GM18499 (cell line): ENCODE measurements around the gene NEDD4L.
"Not testable (repeated sequence)": the region's sequence is repeated elsewhere in the genome, so short reads cannot be mapped to it uniquely, and the experiment has no call there.

Experiments used
- ATAC-seq: cut with Tn5 transposase; IDR thresholded peaks from one replicate; pipeline ENCODE4 v1.9.1; 2021; ENCODE audit warnings: moderate number of reproducible peaks; ENCODE audit not compliant: insufficient read depth, unreplicated experiment

The NEDD4L gene

DNA sequence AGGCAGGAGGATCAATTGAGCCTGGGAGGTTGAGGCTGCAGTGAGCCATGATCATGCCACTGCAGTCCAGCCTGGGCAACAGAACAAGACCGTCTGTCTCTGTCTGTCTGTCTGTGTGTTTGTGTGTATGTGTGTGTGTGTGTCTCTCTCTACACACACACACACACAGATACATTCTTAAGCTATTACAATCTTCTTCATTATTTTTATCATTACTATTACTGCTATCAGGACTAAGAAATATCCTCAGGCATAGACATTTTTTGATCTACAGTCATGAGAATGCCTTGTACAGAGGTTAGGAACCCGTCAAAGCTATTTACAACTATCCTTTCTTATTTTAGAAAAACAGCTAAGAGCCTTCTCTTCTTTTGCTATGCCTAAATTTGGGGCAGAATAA is 207.4 kb downstream of the NEDD4L start:
- ATAC-seq = no peak

GRCh38 chr18:58252166-58252565 is 208.1 kb downstream of the NEDD4L start:
- ATAC-seq = no peak

DNA sequence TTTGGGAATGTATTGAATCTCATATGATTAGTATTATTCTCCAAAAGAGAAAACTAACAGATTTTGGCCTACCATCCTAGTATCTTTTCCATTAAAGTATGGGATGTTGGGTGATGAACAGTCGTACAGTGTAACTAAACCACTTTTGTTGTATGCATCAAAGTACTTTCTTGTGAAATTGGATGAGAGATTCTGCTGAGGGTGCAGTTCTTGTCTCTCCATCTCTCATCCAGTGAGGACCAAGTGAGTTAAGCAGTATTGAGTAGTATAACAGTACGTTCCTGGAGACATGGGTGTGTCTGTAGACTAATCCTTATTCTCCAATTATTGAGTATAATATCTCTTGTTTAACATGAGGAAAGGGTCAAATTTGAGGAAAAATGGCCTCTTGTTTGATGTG is 209.3 kb downstream of the NEDD4L start:
- ATAC-seq = no peak

- no peak for ATAC-seq
These were observed 209.8 kb downstream of the NEDD4L start for GRCh38 chr18:58253871-58254270.

DNA sequence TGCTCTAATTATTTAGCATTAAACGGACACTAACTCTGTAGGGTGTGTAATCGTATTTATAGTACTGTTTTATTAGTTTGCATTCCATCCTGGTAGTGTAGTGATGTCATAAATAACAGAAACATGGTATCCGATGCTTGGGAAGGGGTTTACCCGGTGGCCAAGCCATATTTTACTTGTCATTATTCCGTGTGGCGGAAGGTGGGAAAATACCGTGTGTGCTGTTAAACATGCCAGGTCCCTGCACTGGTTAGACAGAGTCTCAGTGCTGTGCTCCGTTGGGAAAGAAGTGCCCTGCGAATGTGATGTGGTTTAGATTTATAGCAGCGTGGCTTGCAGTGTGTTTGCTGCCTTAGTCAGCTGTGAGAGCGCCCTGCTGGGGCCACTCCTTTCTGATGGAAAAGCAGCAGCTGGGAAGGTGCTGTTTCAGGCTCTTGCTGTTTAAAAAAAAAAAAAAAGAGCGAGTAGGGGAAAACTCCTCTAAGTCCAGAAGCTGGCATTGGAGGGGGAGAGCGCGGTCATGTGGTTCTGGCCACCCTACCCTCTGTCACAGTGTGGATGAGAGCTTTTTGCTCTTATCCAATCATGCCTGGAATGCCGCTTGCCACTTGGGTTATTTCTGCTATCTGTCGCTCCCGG is 211.0 kb downstream of the NEDD4L start:
- no peak for ATAC-seq

DNA sequence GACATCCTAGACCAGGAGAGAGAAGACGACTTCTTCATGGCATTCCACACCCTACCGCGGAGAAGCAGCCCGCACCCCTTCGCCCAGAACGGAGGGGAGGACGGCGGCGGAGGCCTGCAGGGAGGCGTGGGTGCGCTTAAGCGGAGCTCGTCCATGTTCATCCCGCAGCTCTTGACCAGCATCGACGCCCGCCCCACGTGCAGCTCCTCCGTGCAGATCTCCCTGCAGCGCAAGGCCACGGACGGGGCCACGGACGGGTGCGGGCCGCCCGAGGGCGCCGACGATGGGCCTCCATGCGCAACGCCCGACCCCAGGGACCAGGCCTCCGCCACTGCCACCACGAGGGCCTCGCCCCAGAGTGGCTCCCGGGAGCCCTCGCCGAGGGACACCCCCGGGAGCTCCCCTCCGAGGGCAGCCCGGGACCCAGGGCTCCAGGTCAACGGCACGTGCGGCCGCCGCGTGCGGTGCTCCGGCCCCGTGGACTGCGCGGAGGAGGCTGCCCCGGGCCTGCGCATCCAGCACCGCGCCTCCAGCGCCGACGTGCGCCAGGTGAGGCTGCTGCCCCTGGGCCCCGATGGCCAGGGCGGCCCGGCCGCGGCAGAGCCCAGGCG is 211.8 kb downstream of the NEDD4L start:
- no peak for ATAC-seq

GRCh38 chr18:58256316-58257080 is 212.5 kb downstream of the NEDD4L start:
- no peak for ATAC-seq

GRCh38 chr18:58257461-58257860 is 213.4 kb downstream of the NEDD4L start:
- no peak for ATAC-seq

GRCh38 chr18:58258692-58259342 is 214.8 kb downstream of the NEDD4L start:
- ATAC-seq = no peak

GRCh38 chr18:58263055-58263957 is 219.3 kb downstream of the NEDD4L start:
- ATAC-seq = no peak

DNA sequence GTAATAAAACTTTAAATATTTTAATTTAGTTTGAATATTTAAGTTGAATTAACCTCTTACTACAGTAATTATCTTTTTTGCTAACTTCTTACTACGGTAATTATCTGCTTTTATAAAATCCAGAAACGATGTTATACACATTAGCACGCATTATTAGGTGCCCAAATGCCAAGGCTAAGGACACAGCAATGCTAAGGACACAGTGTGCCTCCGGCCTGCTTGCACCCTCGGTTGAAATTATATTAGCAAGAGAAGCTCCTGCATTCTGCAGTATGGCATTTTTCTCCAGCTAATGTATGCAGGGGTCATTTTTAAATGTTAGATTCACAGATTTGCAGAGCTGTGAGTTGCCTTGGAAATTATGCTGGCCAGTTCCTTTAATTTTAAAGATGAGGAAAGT is 220.0 kb downstream of the NEDD4L start:
- ATAC-seq = no peak

GRCh38 chr18:58264840-58265239 is 220.8 kb downstream of the NEDD4L start:
- ATAC-seq = no peak

DNA sequence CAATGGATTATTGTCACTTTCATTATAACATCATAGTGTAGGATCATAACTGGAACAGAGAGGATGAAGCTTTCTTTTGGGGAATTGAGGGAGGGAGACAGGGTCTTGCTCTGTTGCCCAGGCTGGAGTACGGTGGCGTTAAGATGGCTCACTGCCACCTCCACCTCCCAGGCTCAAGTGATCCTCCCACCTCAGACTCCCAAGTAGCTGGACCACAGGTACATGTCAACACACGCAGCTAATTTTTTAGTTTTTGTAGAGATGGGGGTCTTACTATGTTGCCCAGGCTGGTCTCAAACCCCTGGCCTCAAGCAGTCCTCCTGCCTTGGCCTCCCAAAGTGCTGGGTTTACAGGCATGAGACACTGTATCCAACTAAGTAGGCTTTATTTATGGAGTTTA is 221.5 kb downstream of the NEDD4L start:
- not testable (repeated sequence) for ATAC-seq

DNA sequence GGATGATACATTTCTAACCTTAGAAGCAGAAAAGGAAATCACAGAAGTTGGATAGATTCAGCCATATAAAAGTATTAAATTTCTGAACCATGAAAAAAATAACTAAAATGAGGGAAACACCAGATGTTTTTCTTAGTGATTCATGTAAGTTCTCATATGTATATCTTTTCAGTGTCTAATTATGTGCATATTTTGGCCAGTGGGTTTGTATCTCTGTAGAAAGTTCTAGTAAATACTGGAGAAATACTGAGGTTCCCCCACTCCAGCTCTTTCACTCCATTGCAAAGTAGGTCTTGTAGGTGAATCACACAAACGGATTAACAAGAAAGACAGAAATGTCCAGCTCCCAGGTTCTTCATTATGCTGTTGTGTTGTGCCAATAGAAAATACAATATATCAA is 222.3 kb downstream of the NEDD4L start:
- ATAC-seq = no peak

DNA sequence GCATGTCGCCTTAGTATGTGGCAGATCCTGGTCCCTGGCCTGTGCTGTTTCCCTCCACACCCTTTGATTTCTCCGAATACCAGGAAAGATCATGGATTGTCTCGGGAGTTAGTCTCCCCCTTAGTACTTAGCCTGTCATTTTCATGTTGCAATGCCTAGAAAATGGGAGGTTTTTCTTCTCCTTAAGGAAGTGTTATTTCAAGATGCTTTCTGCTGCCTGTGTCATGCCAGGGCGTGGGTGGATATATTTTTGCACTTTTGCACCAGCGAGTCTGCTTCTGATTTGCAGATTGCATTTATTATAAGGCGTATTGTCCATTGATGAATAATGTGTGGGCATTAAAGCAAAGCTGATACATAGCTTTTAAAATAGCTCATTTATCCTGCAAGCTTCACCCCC is 223.5 kb downstream of the NEDD4L start:
- ATAC-seq = no peak

GRCh38 chr18:58268849-58269248 is 224.8 kb downstream of the NEDD4L start:
- ATAC-seq = no peak

- no peak for ATAC-seq
These were observed 225.9 kb downstream of the NEDD4L start for GRCh38 chr18:58269931-58270330.

DNA sequence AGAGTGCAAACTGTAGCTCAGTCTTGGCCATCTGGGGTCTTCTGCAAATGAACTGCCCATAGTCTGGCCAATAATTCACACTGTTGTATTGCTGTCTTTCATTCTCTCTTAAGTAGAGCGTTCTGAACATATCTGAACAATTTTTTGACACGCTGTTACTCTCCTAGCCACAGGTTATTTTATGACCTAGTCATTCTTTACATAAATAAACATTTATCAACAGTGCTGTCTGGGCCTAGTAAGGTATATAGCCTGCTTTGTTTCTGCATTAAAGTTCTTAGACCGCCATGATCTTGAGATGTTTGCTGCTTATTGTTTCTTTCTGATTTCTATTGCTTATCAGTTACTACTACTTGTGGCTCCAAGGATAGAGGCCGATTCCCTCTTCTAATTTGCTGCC is 226.4 kb downstream of the NEDD4L start:
- no peak for ATAC-seq

- ATAC-seq = no peak
These were observed 227.7 kb downstream of the NEDD4L start for GRCh38 chr18:58271770-58272169.

GRCh38 chr18:58272209-58272608 is 228.2 kb downstream of the NEDD4L start:
- no peak for ATAC-seq
